ENCODE results near the gene WNT10A.
A peak's percentile ranks its signal among the peaks of the same experiment; 100 is the strongest.

WNT10A gene

GRCh38 chr2:218892693-218893348 lies 12.2 kb downstream of the WNT10A start:
- in situ Hi-C loops (cut with MboI; ENCODE audit: low sequenced_read_pairs, unreplicated experiment): no loop called here
- DNase-seq (ENCODE audit: low spot score): peak; percentile 79
- TF ChIP-seq CTCF (IDR thresholded peaks at IDR 0.05; ENCODE audit: borderline replicate concordance, control extremely low read depth, extremely low read depth, insufficient read depth, missing control alignments): peak; percentile 81

- TF ChIP-seq CTCF (IDR thresholded peaks at IDR 0.05; ENCODE audit: borderline replicate concordance, control extremely low read depth, extremely low read depth, insufficient read depth, missing control alignments): no peak
- in situ Hi-C loops (cut with MboI; ENCODE audit: low sequenced_read_pairs, unreplicated experiment): no loop called here
- no peak for DNase-seq (ENCODE audit: low spot score)
These were observed 12.9 kb downstream of the WNT10A start for GRCh38 chr2:218893349-218894150.

GRCh38 chr2:218894151-218894879 lies 13.7 kb downstream of the WNT10A start:
- TF ChIP-seq CTCF (IDR thresholded peaks at IDR 0.05; ENCODE audit: borderline replicate concordance, control extremely low read depth, extremely low read depth, insufficient read depth, missing control alignments): no peak
- in situ Hi-C loops (cut with MboI; ENCODE audit: low sequenced_read_pairs, unreplicated experiment): no loop called here
- no peak for DNase-seq (ENCODE audit: low spot score)

- no peak for TF ChIP-seq CTCF (IDR thresholded peaks at IDR 0.05; ENCODE audit: borderline replicate concordance, control extremely low read depth, extremely low read depth, insufficient read depth, missing control alignments)
- no peak for DNase-seq (ENCODE audit: low spot score)
- in situ Hi-C loops (cut with MboI; ENCODE audit: low sequenced_read_pairs, unreplicated experiment): no loop called here
These were observed 14.2 kb downstream of the WNT10A start for GRCh38 chr2:218894880-218895157.

GRCh38 chr2:218895326-218895725 lies 14.7 kb downstream of the WNT10A start:
- in situ Hi-C loops (cut with MboI; ENCODE audit: low sequenced_read_pairs, unreplicated experiment): no loop called here
- no peak for DNase-seq (ENCODE audit: low spot score)
- TF ChIP-seq CTCF (IDR thresholded peaks at IDR 0.05; ENCODE audit: borderline replicate concordance, control extremely low read depth, extremely low read depth, insufficient read depth, missing control alignments): no peak

- in situ Hi-C loops (cut with MboI; ENCODE audit: low sequenced_read_pairs, unreplicated experiment): no loop called here
- peak; percentile 73 for DNase-seq (ENCODE audit: low spot score)
- no peak for TF ChIP-seq CTCF (IDR thresholded peaks at IDR 0.05; ENCODE audit: borderline replicate concordance, control extremely low read depth, extremely low read depth, insufficient read depth, missing control alignments)
These were observed 15.3 kb downstream of the WNT10A start for GRCh38 chr2:218895759-218896500.
